Thyroid gland (tissue), 4 donors: ENCODE measurements around the gene BBS9.

Experiments used
- POLR2A ChIP-seq, 2 donors: fragments of 450-650 bp; IDR thresholded peaks; one replicate each; pipeline ENCODE4 v1.6.1; 2017; ENCODE audit warnings: antibody characterized with exemption in 2 of 2, mild to moderate bottlenecking in 2 of 2, moderate library complexity in 1 of 2
- TF ChIP-seq, protein P1 (sequence below), 6 experiments: fragments of 200-600 bp in 3 of 6; fragments of 450-650 bp in 3 of 6; sonication (generic) in 3 of 6; IDR thresholded peaks; one replicate each; pipeline ENCODE4 v1.5.1; 2016 to 2019; ENCODE audit warnings: antibody characterized with exemption in 6 of 6, mild to moderate bottlenecking in 2 of 6, inconsistent platforms in 1 of 6, moderate library complexity in 1 of 6

DNA sequence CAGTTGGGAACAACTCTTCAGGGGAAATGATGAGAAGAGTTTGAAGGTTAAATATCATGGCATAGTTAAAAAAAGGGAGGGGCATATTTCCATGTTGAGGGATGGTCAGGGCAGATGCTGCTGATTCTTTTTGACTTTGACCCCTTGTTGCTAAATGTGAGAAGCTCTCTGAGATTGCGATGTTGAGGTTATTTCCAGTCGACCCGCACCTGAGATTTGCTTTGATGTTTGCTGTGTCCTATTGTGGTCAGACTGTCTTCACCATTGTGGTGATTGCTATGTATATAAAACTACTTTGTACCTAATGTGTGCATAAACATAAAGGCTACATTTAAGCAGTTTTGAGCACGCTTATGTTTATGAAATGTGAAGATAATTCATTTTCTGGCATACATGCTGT lies 90.9 kb downstream of the BBS9 start:
- TF ChIP-seq POLR2A (IDR thresholded peaks at IDR 0.05), result no peak
- TF ChIP-seq, protein P1, sequence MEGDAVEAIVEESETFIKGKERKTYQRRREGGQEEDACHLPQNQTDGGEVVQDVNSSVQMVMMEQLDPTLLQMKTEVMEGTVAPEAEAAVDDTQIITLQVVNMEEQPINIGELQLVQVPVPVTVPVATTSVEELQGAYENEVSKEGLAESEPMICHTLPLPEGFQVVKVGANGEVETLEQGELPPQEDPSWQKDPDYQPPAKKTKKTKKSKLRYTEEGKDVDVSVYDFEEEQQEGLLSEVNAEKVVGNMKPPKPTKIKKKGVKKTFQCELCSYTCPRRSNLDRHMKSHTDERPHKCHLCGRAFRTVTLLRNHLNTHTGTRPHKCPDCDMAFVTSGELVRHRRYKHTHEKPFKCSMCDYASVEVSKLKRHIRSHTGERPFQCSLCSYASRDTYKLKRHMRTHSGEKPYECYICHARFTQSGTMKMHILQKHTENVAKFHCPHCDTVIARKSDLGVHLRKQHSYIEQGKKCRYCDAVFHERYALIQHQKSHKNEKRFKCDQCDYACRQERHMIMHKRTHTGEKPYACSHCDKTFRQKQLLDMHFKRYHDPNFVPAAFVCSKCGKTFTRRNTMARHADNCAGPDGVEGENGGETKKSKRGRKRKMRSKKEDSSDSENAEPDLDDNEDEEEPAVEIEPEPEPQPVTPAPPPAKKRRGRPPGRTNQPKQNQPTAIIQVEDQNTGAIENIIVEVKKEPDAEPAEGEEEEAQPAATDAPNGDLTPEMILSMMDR (IDR thresholded peaks at IDR 0.05), result no peak
